PC-3 (cell line): ENCODE data around the gene AFDN. TPM values are rescaled to one million over a fixed set of nuclear protein-coding genes. Genes with fewer than 3 reads are reported as not detected.
A peak's percentile ranks its signal among the peaks of the same experiment; 100 is the strongest.

ENCODE experiments used
- ATAC-seq: fragments of 200-7000 bp; cut with Tn5 transposase; 2 replicates; pipeline ENCODE4 v1.9.1; 2020; ENCODE audit warnings: mild to moderate bottlenecking, moderate library complexity
- BruUV-seq: library from RNA; stranded (reverse); fragments of 400-500 nt; replicated peaks from 2 replicates; lab custom pipeline; 2021; lab: Mats Ljungman, UMichigan
- CTCF ChIA-PET: fragments of 300-600 bp; sonication (Branson Sonifier 250); formaldehyde crosslinking; loops from one replicate; lab custom pipeline; 2022; ENCODE audit warnings: antibody characterized with exemption; lab: Charles Lee
- POLR2A ChIA-PET: fragments of 300-600 bp; sonication (Branson Sonifier 250); formaldehyde crosslinking; loops from one replicate; lab custom pipeline; 2022; ENCODE audit warnings: antibody characterized with exemption; ENCODE audit not compliant: unreplicated experiment; lab: Charles Lee
- DNase-seq: peaks from one replicate; pipeline ENCODE4 v3.0.0-alpha.2; 2015
- H2AFZ ChIP-seq: fragments of 300-600 bp; sonication (generic); 2 replicates; pipeline ENCODE4 v1.6.0; 2016; ENCODE audit warnings: antibody characterized with exemption, low read length
- H3F3A ChIP-seq: fragments of 300-600 bp; sonication (generic); one replicate; pipeline ENCODE4 v1.6.0; 2017; ENCODE audit warnings: antibody characterized with exemption, low read length, control low read depth, mild to moderate bottlenecking; ENCODE audit not compliant: unreplicated experiment
- H3K27ac ChIP-seq: fragments of 300-600 bp; sonication (generic); 2 replicates; pipeline ENCODE4 v1.5.1; 2016; ENCODE audit warnings: mild to moderate bottlenecking, low read length
- H3K27me3 ChIP-seq: fragments of 300-600 bp; sonication (generic); 2 replicates; pipeline ENCODE4 v1.6.1; 2016; ENCODE audit warnings: low read length, mixed read lengths
- H3K36me3 ChIP-seq: fragments of 300-600 bp; sonication (generic); 2 replicates; pipeline ENCODE4 v1.6.1; 2016; ENCODE audit warnings: low read depth, mixed run types, low read length, mixed read lengths
- H3K4me1 ChIP-seq: fragments of 300-600 bp; sonication (generic); 2 replicates; pipeline ENCODE4 v1.5.1; 2016; ENCODE audit warnings: low read length; ENCODE audit not compliant: insufficient read depth
- H3K4me2 ChIP-seq: fragments of 300-600 bp; sonication (generic); 2 replicates; pipeline ENCODE4 v1.6.0; 2016; ENCODE audit warnings: low read length
- H3K4me3 ChIP-seq: fragments of 300-600 bp; sonication (generic); 2 replicates; pipeline ENCODE4 v1.5.1; 2016; ENCODE audit warnings: mild to moderate bottlenecking, low read length, mixed read lengths
- H3K79me2 ChIP-seq: fragments of 300-600 bp; sonication (generic); 2 replicates; pipeline ENCODE4 v1.6.1; 2017; ENCODE audit warnings: low read length, mixed read lengths
- H3K9ac ChIP-seq: fragments of 300-600 bp; sonication (generic); 2 replicates; pipeline ENCODE4 v1.6.0; 2016; ENCODE audit warnings: mild to moderate bottlenecking, low read length
- H3K9me2 ChIP-seq: fragments of 300-600 bp; sonication (generic); replicated peaks from 2 replicates; pipeline ENCODE4 v1.6.1; 2016; ENCODE audit warnings: mixed run types, low read length, mixed read lengths
- H3K9me3 ChIP-seq: fragments of 300-600 bp; sonication (generic); 2 replicates; pipeline ENCODE4 v1.6.1; 2016; ENCODE audit warnings: low read length, mixed read lengths
- H4K20me1 ChIP-seq: fragments of 300-600 bp; sonication (generic); 2 replicates; pipeline ENCODE4 v1.6.1; 2016; ENCODE audit warnings: low read length, mixed read lengths
- CTCF ChIP-seq: fragments of 300-600 bp; sonication (generic); conservative IDR thresholded peaks from 2 replicates; pipeline ENCODE4 v1.5.1; 2017; ENCODE audit warnings: antibody characterized with exemption, low read depth, mild to moderate bottlenecking, low read length
- EZH2 ChIP-seq: fragments of 300-600 bp; sonication (generic); IDR thresholded peaks from one replicate; pipeline ENCODE4 v1.6.1; 2017; ENCODE audit warnings: antibody characterized with exemption, mild to moderate bottlenecking, low read length; ENCODE audit not compliant: unreplicated experiment
- EZH2phosphoT487 ChIP-seq: fragments of 300-600 bp; sonication (generic); IDR thresholded peaks from 2 replicates; pipeline ENCODE4 v1.6.1; 2018; ENCODE audit warnings: mild to moderate bottlenecking, antibody characterized with exemption, low read length, borderline replicate concordance
- intact Hi-C: fragments of 100-400 bp; cut with micrococcal nuclease; formaldehyde crosslinking; loops from 2 replicates; pipeline ENCODE4 v1.9.0; 2023
- total RNA-seq: library from RNA; depleted of rRNA; stranded (reverse); fragments of >200 nt; gene quantifications from 2 replicates; pipeline ENCODE4 v1.2.3, GENCODE V29; 2014

Gene AFDN
- total RNA-seq, 1 experiment from 2014 or later = 37.1 TPM

- Histone ChIP-seq H3K4me1 (peaks cover 52% of the 10 kb centered on the region), H3K27me3 (no peaks in the 10 kb centered on the region), H3K9ac (no peak overlapping the region), H2AFZ (no peak overlapping the region), H3K9me3 (no peaks in the 10 kb centered on the region), H4K20me1 (peaks cover 53% of the 10 kb centered on the region), H3K27ac (no peak overlapping the region), H3K9me2 (no peaks in the 10 kb centered on the region), H3K4me3 (peak overlapping the region; percentile 22; the same call in 1 of the 2 replicates), H3F3A (no peaks in the 10 kb centered on the region), H3K36me3 (no peaks in the 10 kb centered on the region), H3K4me2 (peak overlapping the region; percentile 68), H3K79me2 (peaks cover 100% of the 10 kb centered on the region)
- intact Hi-C loops = loop anchor here (2.0 kb wide), 1 partner anchor 65 kb away; no protein-coding TSS in a partner anchor
- no peak for TF ChIP-seq EZH2
- TF ChIP-seq EZH2phosphoT487 = no peak
- TF ChIP-seq CTCF = no peak
- DNase-seq (no peak), ATAC-seq (no peak)
- ChIA-PET POLR2A (no interaction called here), CTCF (no interaction called here)
- no TSS peak for BruUV-seq
Observed at GRCh38 chr6:167833396-167833763, 6.7 kb downstream of the AFDN start.

- H3K27ac ChIP-seq = no peak overlapping the region
- ATAC-seq (no peak), DNase-seq (no peak)
- TF ChIP-seq EZH2phosphoT487 (no peak), CTCF (no peak), EZH2 (no peak)
- no peak overlapping the region for H2AFZ ChIP-seq
- intact Hi-C loops = no loop called here
- BruUV-seq = no TSS peak
- POLR2A ChIA-PET = no interaction called here
- no peaks in the 10 kb centered on the region for H3K9me2 ChIP-seq
- no peak overlapping the region for H3K4me3 ChIP-seq
- no peaks in the 10 kb centered on the region for H3K9me3 ChIP-seq
- CTCF ChIA-PET = no interaction called here
- no peaks in the 10 kb centered on the region for H3K27me3 ChIP-seq
- no peak overlapping the region for H3K9ac ChIP-seq
- no peaks in the 10 kb centered on the region for H3F3A ChIP-seq
- H3K36me3 ChIP-seq = no peaks in the 10 kb centered on the region
- no peak overlapping the region for H3K4me2 ChIP-seq
- H3K4me1 ChIP-seq = peaks cover 42% of the 10 kb centered on the region
- H4K20me1 ChIP-seq = peaks cover 37% of the 10 kb centered on the region
- peaks cover 100% of the 10 kb centered on the region for H3K79me2 ChIP-seq
Observed at GRCh38 chr6:167835260-167835659, 8.5 kb downstream of the AFDN start.

GRCh38 chr6:167836721-167837120, 10.0 kb downstream of the AFDN start:
- no peak overlapping the region for H2AFZ ChIP-seq
- no peak for DNase-seq
- ChIA-PET POLR2A (no interaction called here), CTCF (no interaction called here)
- H3K9ac ChIP-seq = no peak overlapping the region
- BruUV-seq = no TSS peak
- ATAC-seq = no peak
- no peaks in the 10 kb centered on the region for H3K9me2 ChIP-seq
- intact Hi-C loops = no loop called here
- peaks cover 100% of the 10 kb centered on the region for H3K79me2 ChIP-seq
- no peak overlapping the region for H3K27ac ChIP-seq
- H3K4me1 ChIP-seq = peaks cover 28% of the 10 kb centered on the region
- no peaks in the 10 kb centered on the region for H3K36me3 ChIP-seq
- no peak overlapping the region for H3K4me2 ChIP-seq
- H3K4me3 ChIP-seq = no peak overlapping the region
- H3F3A ChIP-seq = no peaks in the 10 kb centered on the region
- no peaks in the 10 kb centered on the region for H3K9me3 ChIP-seq
- H3K27me3 ChIP-seq = no peaks in the 10 kb centered on the region
- peaks cover 31% of the 10 kb centered on the region for H4K20me1 ChIP-seq
- TF ChIP-seq EZH2phosphoT487 (no peak), EZH2 (no peak), CTCF (no peak)
